Measurements from ENCODE around the gene MPV17L.

- TF ChIP-seq CTCF (conservative IDR thresholded peaks at IDR 0.05; ENCODE audit: low read depth, low read length) (no peak), EZH2 (IDR thresholded peaks at IDR 0.05; ENCODE audit: borderline replicate concordance, low read depth, low read length, poor library complexity, severe bottlenecking) (no peak)
Measured at GRCh38 chr16:15396948-15397594, 1.5 kb downstream of the MPV17L start.

All from A673 (cell line).